H9 (cell line): ENCODE data around the gene PKNOX2. TPM values are rescaled to one million over a fixed set of nuclear protein-coding genes. Genes with fewer than 3 reads are reported as not detected.

Experiments used
- DNase-seq: peaks from one replicate; pipeline ENCODE4 v3.0.0-alpha.2; 2017
- H2AFZ ChIP-seq: one replicate; pipeline ENCODE4 v1.6.1; 2013; ENCODE audit warnings: mild to moderate bottlenecking, low read length, control low read depth, moderate library complexity
- H2AK5ac ChIP-seq: 2 replicates; pipeline ENCODE4 v1.6.1; 2013; ENCODE audit warnings: low read length, control low read depth, mixed read lengths; ENCODE audit not compliant: insufficient read length
- H2BK120ac ChIP-seq: one replicate; pipeline ENCODE4 v1.6.1; 2013; ENCODE audit warnings: low read depth, mild to moderate bottlenecking, low read length, control low read depth, inconsistent platforms; ENCODE audit not compliant: poor library complexity, severe bottlenecking
- H2BK12ac ChIP-seq: 2 replicates; pipeline ENCODE4 v1.6.1; 2013; ENCODE audit warnings: low read length, control low read depth, mixed read lengths, low read depth; ENCODE audit not compliant: insufficient read length
- H2BK15ac ChIP-seq: 2 replicates; pipeline ENCODE4 v1.6.1; 2013; ENCODE audit warnings: low read depth, low read length, control low read depth
- H2BK20ac ChIP-seq: one replicate; pipeline ENCODE4 v1.6.1; 2013; ENCODE audit warnings: low read depth, mild to moderate bottlenecking, low read length, control low read depth, inconsistent platforms; ENCODE audit not compliant: poor library complexity, severe bottlenecking
- H2BK5ac ChIP-seq: 2 replicates; pipeline ENCODE4 v1.6.1; 2013; ENCODE audit warnings: low read length, control low read depth, mixed read lengths; ENCODE audit not compliant: insufficient read length
- H3K14ac ChIP-seq: 2 replicates; pipeline ENCODE4 v1.6.1; 2013; ENCODE audit warnings: low read length, control low read depth; ENCODE audit not compliant: insufficient read depth
- H3K18ac ChIP-seq: 2 replicates; pipeline ENCODE4 v1.6.1; 2013; ENCODE audit warnings: low read depth, mild to moderate bottlenecking, mixed read lengths, low read length, control low read depth; ENCODE audit not compliant: insufficient read length
- H3K23ac ChIP-seq: 2 replicates; pipeline ENCODE4 v1.6.1; 2013; ENCODE audit warnings: low read length, control low read depth, mixed read lengths, low read depth; ENCODE audit not compliant: insufficient read length
- H3K23me2 ChIP-seq: 2 replicates; pipeline ENCODE4 v1.6.1; 2013; ENCODE audit warnings: low read depth, mild to moderate bottlenecking, mixed read lengths, low read length, control low read depth; ENCODE audit not compliant: insufficient read length, poor library complexity, severe bottlenecking
- H3K27ac ChIP-seq: 2 replicates; pipeline ENCODE4 v1.5.1; 2013; ENCODE audit warnings: low read length, control low read depth, mixed read lengths, low read depth; ENCODE audit not compliant: insufficient read length
- H3K27me3 ChIP-seq: 2 replicates; pipeline ENCODE4 v1.6.1; 2013; ENCODE audit warnings: low read length, control low read depth, inconsistent platforms; ENCODE audit not compliant: insufficient read depth
- H3K4ac ChIP-seq: 2 replicates; pipeline ENCODE4 v1.6.1; 2013; ENCODE audit warnings: low read depth, mild to moderate bottlenecking, control low read depth, inconsistent platforms, low read length, moderate library complexity
- H3K4me1 ChIP-seq: 2 replicates; pipeline ENCODE4 v1.6.1; 2013; ENCODE audit warnings: low read length, control low read depth, inconsistent platforms; ENCODE audit not compliant: insufficient read depth
- H3K4me2 ChIP-seq: 2 replicates; pipeline ENCODE4 v1.6.1; 2013; ENCODE audit warnings: low read length, control low read depth, mixed read lengths; ENCODE audit not compliant: insufficient read length, insufficient read depth
- H3K56ac ChIP-seq: 2 replicates; pipeline ENCODE4 v1.6.1; 2013; ENCODE audit warnings: low read depth, mild to moderate bottlenecking, mixed read lengths, low read length, control low read depth; ENCODE audit not compliant: insufficient read length
- H3K79me1 ChIP-seq: 2 replicates; pipeline ENCODE4 v1.6.1; 2013; ENCODE audit warnings: low read depth, mild to moderate bottlenecking, moderate library complexity, low read length, control low read depth, inconsistent platforms; ENCODE audit not compliant: insufficient read depth, poor library complexity, severe bottlenecking
- H3K79me2 ChIP-seq: 2 replicates; pipeline ENCODE4 v1.6.1; 2013; ENCODE audit warnings: low read length, control low read depth, inconsistent platforms; ENCODE audit not compliant: insufficient read depth
- H3K9ac ChIP-seq: 2 replicates; pipeline ENCODE4 v1.6.1; 2013; ENCODE audit warnings: low read length, control low read depth, mixed read lengths; ENCODE audit not compliant: insufficient read length; ENCODE audit errors: extremely low read depth
- H3K9me3 ChIP-seq: one replicate; pipeline ENCODE4 v1.6.1; 2013; ENCODE audit warnings: low read depth, low read length, inconsistent platforms; ENCODE audit not compliant: control insufficient read depth
- H3T11ph ChIP-seq: one replicate; pipeline ENCODE4 v1.6.1; 2013; ENCODE audit warnings: mild to moderate bottlenecking, low read length, control low read depth, inconsistent platforms
- H4K20me1 ChIP-seq: one replicate; pipeline ENCODE4 v1.6.1; 2013; ENCODE audit not compliant: control insufficient read depth, insufficient read length, insufficient read depth
- H4K5ac ChIP-seq: 2 replicates; pipeline ENCODE4 v1.6.1; 2013; ENCODE audit warnings: low read depth, mild to moderate bottlenecking, mixed read lengths, low read length, control low read depth; ENCODE audit not compliant: insufficient read length
- H4K8ac ChIP-seq: replicated peaks from 2 replicates; pipeline ENCODE4 v1.6.1; 2013; ENCODE audit warnings: low read length, control low read depth, mixed read lengths, low read depth; ENCODE audit not compliant: insufficient read length
- H4K91ac ChIP-seq: 2 replicates; pipeline ENCODE4 v1.6.1; 2013; ENCODE audit warnings: low read depth, mild to moderate bottlenecking, moderate library complexity, mixed read lengths, low read length, control low read depth; ENCODE audit not compliant: insufficient read length
- H3K27ac Mint-ChIP-seq, 3 experiments: 2 replicates in 2 of 3; 3 replicates in 1 of 3; pipeline ENCODE4 v1.8.0; 2020 to 2021; ENCODE audit warnings: mixed read lengths in 3 of 3, mild to moderate bottlenecking in 1 of 3, moderate library complexity in 1 of 3
- H3K27me3 Mint-ChIP-seq: 2 replicates; pipeline ENCODE4 v1.8.0; 2021; ENCODE audit warnings: low read depth, mild to moderate bottlenecking, moderate library complexity, mixed read lengths
- H3K36me3 Mint-ChIP-seq, 3 experiments: 2 replicates in 2 of 3; 3 replicates in 1 of 3; pipeline ENCODE4 v1.8.0; 2020 to 2021; ENCODE audit warnings: low read depth in 3 of 3, mixed read lengths in 3 of 3; ENCODE audit not compliant: insufficient read depth in 1 of 3
- H3K4me1 Mint-ChIP-seq, 2 experiments: 2 replicates each; pipeline ENCODE4 v1.8.0; 2020; ENCODE audit warnings: mixed read lengths in 2 of 2
- H3K4me3 Mint-ChIP-seq, 2 experiments: 2 replicates in 1 of 2; 3 replicates in 1 of 2; pipeline ENCODE4 v1.8.0; 2020 to 2021; ENCODE audit warnings: mild to moderate bottlenecking in 2 of 2, mixed read lengths in 2 of 2, moderate library complexity in 1 of 2
- H3K9me3 Mint-ChIP-seq, 2 experiments: 2 replicates in 1 of 2; 3 replicates in 1 of 2; pipeline ENCODE4 v1.8.0; 2020; ENCODE audit warnings: mild to moderate bottlenecking in 2 of 2, mixed read lengths in 2 of 2, moderate library complexity in 1 of 2
- WGBS: extraction: QIAGEN DNeasy Blood & Tissue Kit; methylation state at CpG from one replicate; pipeline ENCODE4 v1.1.7; 2013; ENCODE audit warnings: missing lambda C conversion rate, low lambda C conversion rate, mixed read lengths; ENCODE audit not compliant: insufficient read length; ENCODE audit errors: extremely low coverage; 5-methylcytosine and 5-hydroxymethylcytosine counted together
- total RNA-seq: library from RNA; stranded (reverse); gene quantifications from 2 replicates; pipeline ENCODE4 v1.2.1, GENCODE V29; 2021
- TF ChIP-seq, protein P1 (sequence below): fragments of 200-600 bp; sonication (generic); conservative IDR thresholded peaks from 3 replicates; pipeline ENCODE4 v1.8.0; 2021; ENCODE audit warnings: antibody characterized with exemption, mild to moderate bottlenecking

PKNOX2 gene
- total RNA-seq, 1 experiment from 2014 or later: 1.3 TPM

DNA sequence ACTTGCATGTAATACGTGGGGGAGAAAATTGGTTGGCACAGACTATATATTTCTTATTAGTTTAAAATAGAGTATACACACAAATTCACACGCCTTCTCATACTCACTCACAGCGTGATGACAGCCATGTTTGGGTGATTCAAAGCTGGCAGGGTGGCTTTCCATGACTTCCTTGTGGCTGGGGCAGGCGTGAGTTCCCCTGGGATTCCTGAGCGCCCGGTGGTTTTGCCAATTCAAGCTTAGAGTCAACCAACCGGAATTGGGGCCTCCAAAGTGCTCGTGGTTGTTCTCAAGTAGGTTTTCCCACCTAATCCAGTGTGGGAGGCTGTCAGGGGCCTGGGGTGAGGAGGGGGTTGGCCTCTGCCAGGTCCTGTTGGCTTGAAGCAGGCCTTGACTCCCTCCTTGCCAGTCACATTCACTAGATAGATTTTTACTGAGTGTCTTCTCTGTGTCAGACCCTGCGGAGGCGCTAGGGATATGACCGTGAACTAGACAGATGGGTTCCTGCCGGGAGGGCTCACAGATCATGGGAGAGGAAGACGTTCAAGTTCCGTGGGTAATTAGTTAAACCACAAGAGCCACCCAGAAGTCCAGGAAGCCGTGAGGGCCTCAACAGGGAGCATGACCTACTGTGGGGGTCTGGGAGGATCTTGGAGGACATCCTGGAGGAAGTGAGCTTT, 11.5 kb downstream of the PKNOX2 start:
- Histone ChIP-seq H4K8ac (no peak overlapping the region), H2BK20ac (no peak overlapping the region), H2AK5ac (no peak overlapping the region), H3T11ph (no peak overlapping the region), H3K14ac (no peak overlapping the region), H3K9ac (no peak overlapping the region), H3K4ac (no peak overlapping the region), H2BK12ac (no peak overlapping the region), H3K79me1 (no peaks in the 10 kb centered on the region), H2BK15ac (no peak overlapping the region), H3K4me2 (no peak overlapping the region), H2BK120ac (no peak overlapping the region), H4K20me1 (no peaks in the 10 kb centered on the region), H4K5ac (no peak overlapping the region), H3K27ac (no peak overlapping the region), H2BK5ac (no peak overlapping the region), H3K27me3 (no peaks in the 10 kb centered on the region; the same call in 1 of the 2 replicates), H3K56ac (no peak overlapping the region), H3K9me3 (no peaks in the 10 kb centered on the region), H4K91ac (no peak overlapping the region), H3K18ac (no peak overlapping the region), H3K23me2 (no peaks in the 10 kb centered on the region), H2AFZ (no peak overlapping the region), H3K23ac (no peak overlapping the region), H3K4me1 (peaks cover 2% of the 10 kb centered on the region; the same call in 1 of the 2 replicates), H3K79me2 (no peaks in the 10 kb centered on the region)
- TF ChIP-seq, protein P1, sequence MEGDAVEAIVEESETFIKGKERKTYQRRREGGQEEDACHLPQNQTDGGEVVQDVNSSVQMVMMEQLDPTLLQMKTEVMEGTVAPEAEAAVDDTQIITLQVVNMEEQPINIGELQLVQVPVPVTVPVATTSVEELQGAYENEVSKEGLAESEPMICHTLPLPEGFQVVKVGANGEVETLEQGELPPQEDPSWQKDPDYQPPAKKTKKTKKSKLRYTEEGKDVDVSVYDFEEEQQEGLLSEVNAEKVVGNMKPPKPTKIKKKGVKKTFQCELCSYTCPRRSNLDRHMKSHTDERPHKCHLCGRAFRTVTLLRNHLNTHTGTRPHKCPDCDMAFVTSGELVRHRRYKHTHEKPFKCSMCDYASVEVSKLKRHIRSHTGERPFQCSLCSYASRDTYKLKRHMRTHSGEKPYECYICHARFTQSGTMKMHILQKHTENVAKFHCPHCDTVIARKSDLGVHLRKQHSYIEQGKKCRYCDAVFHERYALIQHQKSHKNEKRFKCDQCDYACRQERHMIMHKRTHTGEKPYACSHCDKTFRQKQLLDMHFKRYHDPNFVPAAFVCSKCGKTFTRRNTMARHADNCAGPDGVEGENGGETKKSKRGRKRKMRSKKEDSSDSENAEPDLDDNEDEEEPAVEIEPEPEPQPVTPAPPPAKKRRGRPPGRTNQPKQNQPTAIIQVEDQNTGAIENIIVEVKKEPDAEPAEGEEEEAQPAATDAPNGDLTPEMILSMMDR: no peak
- WGBS: no CpG with 5 or more reads among the region's 15 CpGs
- H3K9me3 Mint-ChIP-seq: no peaks in the 10 kb centered on the region
- H3K4me1 Mint-ChIP-seq: peaks cover 44 to 61% of the 10 kb centered on the region in 2 experiments
- no peak overlapping the region for H3K27ac Mint-ChIP-seq
- H3K36me3 Mint-ChIP-seq: no peaks in the 10 kb centered on the region
- peaks cover 69% of the 10 kb centered on the region for H3K27me3 Mint-ChIP-seq
- H3K4me3 Mint-ChIP-seq: no peak overlapping the region
- no peak for DNase-seq
